GM21576 (cell line): ENCODE measurements around the gene ADAM12.
"Not testable (repeated sequence)": the region's sequence is repeated elsewhere in the genome, so short reads cannot be mapped to it uniquely, and the experiment has no call there.

ENCODE experiments used
- ATAC-seq: cut with Tn5 transposase; IDR thresholded peaks from one replicate; pipeline ENCODE4 v1.9.1; 2021; ENCODE audit warnings: mild to moderate bottlenecking, moderate library complexity; ENCODE audit not compliant: unreplicated experiment

Gene ADAM12

DNA sequence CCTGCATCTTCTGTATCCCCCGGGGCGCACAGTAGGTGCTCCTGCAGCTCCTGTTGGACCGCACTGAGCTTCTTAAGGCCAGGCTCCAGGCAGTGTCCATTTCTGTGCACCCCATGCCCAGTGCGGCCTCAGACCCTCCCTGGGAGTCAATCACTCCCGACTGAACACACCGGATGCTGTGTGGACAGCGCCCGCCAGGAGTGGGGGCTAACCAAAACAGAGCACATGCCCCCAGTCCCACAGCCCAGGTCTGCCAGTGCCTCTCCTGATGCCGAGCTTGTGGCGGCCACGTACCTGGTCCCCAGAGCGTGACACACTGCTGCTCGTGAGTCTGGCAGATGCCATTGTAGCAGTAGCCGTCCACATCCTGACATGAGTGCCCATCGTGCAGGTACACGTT is 323.8 kb downstream of the ADAM12 start:
- ATAC-seq: no peak

DNA sequence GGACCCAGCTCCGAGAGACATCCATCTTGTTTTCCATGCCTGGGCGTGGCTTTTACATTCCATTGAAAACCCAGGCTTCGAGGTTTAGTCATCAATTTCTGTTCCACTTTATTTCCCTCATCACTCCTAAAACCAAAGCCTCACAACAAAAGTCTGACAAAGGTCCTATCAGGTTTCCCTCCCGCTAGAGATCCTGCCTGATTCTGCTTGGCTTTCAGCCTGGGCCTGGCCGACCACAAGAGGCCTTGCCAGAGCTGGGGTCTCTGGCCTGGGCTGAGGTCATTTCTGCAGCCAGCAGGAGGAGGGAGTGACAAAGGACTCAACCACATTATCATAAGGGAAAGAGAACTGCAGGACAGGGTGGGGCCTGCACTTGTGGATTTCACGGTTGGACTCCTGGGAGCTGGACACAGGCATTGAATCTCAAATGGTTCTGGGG is 324.9 kb downstream of the ADAM12 start:
- ATAC-seq: no peak

DNA sequence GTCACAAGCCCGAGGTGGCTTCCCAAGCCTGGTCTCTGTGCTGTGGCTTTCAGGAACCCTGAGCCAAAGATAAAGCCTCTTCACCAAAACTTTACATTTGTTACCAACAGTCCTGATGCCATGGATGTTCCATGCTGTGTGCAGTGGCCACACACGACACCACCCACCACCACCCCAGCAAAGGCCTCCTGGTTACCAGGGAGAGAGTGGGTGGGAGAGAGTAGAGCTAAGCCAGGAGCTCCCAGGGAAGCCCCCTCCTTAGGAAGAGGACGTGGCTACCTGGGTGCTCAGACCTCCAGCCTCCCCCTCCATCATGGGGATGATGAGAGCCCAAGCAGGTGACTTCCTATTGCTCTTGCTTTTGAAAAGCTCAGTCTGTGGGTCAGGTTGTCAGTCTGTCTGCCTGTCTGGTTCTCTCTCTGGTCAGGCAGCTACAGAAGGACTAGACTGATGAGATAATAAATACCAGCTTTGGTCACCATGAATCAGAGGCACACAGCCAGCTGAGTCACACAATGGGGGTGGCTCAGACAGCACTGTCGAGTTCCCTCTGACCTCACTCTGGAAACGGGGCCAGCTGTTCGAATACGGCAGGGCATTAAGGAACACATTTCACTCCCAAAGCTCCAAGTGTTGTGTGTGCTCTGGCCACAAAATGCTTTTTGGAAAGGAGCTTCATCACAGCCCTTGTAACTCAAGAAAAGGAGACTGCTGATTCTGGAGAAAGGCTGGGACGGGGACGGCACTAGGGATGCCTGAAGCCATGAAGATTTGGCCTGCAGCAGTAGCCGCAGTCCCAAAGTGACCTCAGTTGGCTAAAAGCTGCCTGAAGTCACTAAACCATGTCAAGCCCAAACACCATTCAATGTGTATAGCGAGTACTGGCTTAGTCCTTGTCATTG is 325.9 kb downstream of the ADAM12 start:
- no peak for ATAC-seq

DNA sequence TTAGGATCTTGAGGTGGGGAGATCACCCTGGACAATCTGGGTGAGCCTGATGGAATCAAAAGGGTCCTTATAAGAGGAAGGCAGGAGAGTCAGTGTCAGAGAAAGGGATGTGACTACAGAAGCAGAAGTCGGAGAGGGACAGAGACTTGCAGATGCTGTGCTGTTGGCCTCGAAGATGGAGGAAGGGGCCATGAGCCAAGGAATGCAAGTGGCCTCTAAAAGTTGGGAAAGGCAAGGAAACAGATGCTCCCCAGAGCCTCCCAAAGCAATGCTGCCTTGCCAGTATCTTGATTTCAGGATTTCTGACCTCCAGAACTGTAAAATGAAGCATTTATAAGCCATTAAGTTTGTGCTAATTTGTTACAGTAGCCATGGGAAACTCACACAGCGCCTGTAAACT is 326.8 kb downstream of the ADAM12 start:
- ATAC-seq: no peak

DNA sequence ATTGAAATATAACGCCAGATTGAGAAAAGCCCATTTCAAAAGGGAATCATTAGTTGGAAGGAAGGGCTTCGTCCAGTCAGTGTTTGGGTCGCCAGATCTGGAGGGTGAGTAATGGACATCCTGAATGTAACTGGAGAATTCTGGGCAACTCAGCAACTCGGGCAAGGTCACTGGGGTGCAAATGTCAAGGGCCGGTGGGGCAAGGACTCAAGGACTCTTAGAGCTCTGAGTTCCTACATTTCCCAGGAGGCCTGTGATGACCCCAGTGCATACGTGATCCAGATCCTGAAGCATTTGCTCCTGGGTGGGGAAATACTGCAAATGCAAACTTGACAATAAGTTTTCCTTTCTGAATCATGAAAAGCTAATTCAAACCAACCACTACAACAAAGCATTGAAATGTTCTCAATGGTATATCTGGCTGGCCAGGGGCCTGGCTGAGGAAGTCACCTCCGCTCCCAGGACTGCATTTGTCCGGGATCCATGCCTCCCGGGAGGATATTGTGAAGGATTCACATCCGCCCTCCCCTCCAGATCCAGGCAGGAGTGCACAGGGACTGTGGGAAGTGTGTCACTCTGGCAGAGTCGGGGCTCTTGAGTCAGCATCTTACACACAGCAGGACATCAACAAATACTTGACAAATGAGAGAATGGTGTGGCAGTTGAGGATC is 327.9 kb downstream of the ADAM12 start:
- ATAC-seq: no peak

DNA sequence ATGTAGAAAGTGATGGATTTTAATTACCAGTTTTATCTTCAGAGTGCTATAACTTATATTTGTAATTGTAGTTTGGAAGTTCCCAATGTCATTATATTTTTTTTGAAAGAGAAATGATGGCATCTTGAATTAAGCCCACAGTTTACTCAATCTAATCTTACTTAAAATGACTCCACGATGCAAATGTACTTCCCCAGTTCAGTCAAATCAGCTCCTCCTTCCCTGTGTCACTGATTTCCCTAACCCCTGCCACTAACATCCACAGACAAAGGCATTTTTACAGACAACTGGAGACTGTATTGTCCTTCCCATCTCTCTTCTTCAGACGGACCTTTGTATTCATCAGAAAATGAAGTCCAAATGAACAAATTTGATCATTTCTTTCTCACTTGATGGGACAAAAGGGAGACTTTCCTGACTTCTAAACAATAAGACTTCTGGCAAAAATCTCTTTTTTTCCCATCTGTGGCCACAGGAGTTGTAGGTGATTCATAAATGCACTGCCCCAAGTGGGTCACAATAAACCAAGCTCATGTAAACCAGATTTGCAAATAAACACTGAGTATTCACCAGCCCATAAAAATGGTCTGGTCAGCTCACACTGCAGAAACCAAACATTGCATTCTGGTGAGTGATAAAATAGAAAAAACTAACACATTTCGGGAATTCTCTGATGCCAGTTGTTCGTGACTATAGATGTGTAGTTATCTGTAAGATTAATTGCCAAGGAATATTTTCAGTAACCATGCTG is 329.0 kb downstream of the ADAM12 start:
- no peak for ATAC-seq

DNA sequence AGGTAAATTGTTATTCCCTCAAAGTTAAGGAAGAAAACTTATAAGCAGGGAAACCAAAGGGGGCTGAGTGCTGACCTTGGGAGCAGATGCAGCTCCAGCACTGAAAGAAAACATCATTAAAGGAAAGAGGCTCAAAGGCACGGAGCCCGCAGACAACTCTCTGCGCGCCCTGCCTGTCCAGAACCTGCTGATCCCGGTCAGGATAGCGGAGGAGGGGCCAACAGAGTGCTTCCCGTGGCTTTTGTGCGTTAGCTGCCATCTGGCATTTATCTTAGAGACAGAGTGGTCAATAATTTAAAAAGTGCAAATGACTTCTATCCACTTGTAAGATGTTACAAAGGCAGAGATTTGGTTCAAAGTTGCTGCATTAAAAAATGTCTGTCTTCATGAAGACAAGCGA is 329.8 kb downstream of the ADAM12 start:
- no peak for ATAC-seq

DNA sequence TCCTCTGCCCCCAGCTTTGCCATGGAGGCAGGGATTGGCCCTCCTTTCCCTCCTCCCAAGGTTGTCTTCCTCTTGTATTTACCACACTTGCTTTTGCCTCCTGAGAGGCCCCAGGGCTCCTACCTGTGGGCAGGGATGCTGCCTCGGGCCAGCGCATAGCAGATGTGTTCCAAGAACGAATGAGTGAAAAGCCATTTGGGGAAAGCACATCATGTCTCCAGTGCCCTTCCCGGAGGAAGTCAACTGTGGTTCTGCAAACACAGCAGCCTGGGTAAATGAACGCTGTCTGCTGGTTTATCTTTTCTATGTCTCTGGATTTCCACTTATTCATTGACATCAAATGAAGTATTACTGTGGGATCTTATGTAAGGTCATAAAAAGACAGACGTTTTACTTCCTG is 330.2 kb downstream of the ADAM12 start:
- ATAC-seq: no peak

DNA sequence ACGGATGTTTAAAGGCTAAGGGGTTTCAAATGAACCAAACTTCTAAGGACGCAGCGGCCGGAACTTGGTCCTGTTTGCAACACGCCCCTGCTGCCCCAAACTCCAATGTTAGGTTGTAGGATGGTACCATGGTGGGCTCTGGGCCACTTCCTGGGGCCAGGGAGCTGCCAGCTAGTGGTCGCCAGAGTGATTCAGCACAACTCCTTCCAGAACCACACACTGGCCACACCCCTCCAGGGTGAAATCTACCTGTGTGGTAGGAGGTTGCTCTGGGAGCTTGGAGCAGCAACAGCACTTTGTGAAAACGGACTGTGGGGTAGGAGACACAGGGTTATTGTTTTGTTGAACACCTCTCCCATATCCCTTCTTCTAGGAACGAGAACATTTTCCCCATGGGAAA is 330.8 kb downstream of the ADAM12 start:
- no peak for ATAC-seq

DNA sequence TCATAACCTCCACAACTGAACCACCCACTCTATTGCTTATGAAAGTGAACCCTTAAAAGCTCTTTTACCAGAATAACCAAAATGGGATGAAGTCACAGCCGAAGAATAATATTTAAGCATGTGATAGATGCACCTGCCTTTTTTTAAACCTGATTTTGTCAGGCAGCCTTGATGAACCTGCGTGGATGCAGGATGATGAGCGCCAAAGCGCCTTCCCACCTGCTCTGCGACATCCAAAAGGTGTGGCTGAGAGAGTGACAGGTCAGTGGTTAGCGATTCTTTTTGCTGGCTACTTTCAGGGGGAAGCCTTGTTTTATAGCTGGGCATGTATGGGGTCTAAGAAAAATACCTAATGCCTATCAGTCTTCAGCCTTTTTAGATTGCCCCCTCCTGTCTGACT is 334.1 kb downstream of the ADAM12 start:
- no peak for ATAC-seq

DNA sequence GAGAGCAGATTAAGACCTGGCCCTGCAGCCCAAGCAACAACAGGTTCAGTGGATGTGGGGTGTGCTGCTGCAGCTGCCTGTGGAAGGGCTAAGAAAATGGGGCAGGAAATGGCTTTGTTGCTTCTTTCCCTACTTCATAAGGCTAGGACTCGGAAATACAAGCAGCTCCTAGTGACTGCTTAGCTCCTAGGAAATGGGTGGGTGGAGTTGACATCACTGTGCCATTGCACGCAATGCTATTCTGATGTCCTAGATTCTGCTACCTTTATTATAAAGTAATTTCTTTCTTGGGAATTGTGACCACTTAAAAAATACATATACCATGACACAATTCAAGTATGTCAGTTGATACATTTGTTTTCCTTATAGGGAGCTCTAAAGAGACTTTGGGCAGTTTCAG is 336.1 kb downstream of the ADAM12 start:
- no peak for ATAC-seq

DNA sequence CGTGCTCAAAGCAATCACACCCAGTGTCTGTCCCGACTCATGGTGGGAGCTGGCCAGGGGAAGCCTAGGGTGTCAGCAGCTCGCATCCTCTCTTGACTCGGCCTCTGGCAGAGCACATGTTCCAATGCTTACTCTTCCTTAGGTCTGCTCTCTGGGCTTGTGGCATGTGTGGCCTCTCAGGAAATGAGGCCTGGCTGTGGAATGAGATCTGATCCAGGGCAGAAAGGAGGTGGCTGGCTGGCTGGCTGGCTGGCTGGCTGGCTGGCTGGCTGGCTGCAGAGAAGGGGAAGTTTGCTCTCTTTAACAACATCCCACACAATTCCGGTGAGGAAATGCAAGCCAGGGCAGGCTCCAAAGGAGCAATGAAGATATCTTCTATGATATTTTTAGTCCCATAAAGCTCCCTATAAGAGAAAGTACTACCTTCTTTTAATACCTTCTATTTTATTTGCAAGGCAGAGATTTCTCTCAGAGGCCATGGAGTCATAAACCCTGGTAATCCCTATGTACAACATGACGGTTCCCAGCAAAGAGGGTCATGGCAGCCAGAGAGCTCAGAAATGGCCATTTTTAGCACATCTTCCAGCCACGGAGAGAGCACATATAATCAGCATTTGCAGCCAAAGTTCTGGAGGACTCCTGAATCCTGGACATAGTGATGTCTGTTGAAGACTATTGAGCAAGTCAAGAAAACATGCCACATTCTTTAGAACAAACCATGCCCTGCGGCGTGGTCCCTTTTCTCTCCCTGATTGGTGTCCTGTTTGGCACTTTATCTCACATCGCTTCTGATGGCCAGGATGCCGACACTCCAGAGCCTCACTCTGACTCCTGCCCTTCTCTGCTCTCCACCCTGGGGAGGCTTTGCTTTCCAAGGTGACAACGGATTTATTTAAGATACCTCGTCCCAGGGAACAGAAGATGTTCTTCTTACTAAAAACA is 338.2 kb downstream of the ADAM12 start:
- no peak for ATAC-seq

DNA sequence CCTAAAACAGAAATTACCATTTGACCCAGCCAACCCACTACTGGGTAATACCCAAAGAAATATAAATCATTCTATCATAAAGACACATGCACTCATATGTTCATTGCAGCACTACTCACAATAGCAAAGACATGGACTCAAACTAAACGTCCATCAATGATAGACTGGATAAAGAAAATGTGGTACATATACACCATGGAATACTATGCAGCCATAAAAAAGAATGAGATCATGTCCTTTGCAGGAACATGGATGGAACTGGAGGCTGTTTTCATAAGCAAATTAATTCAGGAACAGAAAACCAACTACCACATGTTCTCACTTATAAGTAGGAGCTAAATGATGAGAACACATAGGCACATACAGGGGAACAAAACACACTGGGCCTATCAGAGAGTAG is 340.5 kb downstream of the ADAM12 start:
- ATAC-seq: not testable (repeated sequence)

DNA sequence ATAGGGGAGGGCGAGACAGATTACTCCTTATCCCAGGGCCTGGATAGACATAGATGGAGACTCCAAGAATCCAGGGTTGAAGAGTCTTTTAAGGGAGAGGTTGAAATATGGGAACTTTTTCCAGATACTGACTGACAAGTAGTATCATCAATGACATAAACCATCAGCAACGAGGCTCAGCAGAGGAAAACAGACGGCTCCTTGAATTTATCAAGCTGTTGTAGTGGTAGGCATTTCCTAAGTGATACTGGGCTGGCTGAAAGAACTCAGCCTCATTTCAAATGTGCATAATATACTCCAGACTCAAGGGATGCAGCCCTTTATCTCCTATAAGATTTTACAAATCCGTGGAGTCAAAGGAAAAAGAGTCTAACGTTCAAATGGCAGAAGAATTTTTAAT is 341.4 kb downstream of the ADAM12 start:
- no peak for ATAC-seq

DNA sequence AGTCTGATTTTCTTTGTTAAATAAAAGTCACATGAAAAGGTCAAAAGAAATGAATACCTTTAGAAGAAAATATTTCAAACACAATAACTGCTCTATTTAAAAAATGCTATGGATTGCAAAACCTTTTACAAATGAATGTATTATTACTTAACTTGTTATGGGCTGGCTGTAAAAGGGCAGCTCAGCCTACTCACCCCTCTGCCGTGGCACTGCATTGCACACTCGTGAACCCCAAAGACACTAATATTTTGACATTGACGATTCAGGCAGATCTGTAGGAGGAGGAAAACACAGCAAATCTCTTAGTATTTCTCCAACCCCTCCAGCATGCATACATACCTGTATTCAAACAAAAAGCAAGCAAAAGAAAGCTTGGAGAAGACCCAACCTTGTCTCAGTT is 342.4 kb downstream of the ADAM12 start:
- ATAC-seq: no peak

DNA sequence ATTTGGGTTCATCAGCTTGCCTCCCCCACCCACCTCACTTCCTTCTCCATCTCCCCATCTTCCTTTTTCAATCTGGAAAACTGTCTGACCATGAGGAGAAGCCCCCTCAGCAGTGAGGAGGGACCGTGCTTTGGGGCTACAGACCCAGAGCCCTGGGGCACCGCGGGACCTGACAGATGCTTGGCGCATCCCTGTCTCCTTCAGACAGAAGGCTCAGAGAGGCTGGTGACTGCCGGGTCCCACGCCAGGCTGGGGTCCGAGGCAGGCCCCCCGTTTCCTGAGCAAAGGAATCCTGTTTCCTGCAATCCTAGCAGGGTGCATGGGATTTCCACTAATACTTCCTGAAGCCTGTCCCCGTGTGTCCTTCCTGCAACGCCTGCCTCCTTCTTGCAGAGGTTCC is 344.9 kb downstream of the ADAM12 start:
- no peak for ATAC-seq

DNA sequence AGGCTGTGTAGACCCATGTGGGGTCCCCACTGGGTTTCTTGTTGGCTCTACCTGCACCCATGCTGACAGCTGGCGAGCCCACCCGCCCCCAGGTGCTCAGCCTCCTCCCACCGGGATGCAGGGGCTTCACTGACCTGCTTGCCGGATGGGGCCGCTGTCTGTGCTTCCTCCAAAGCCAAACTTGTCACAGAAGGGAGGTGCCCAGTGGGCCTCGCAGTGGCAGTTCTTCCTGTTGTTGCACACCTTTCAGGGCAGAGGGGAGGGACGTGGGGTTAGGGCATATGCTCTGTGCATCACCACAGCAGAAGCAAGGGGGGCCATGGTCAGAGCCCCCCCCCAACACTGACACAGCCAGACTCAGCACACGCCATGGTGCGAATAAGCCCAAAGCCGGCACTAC is 345.4 kb downstream of the ADAM12 start:
- ATAC-seq: no peak

DNA sequence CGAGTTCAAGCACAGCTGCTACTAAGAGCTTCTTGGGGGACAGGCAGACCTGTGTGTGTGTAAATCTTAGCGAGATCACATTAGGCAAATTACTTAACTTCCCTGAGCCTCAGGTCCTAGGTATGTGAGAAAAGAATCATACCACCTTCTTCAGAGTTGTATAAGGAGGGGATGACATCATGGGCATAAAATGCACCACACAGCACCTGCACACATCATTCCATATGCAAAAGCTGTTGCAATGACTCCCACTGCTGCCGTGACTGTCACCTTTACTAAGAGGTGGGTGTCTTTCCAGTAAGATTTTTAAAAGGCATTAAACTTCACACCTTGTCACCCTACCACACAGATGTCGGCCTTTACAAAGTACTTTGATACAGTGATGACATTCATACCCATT is 345.9 kb downstream of the ADAM12 start:
- peak; percentile 0 for ATAC-seq

DNA sequence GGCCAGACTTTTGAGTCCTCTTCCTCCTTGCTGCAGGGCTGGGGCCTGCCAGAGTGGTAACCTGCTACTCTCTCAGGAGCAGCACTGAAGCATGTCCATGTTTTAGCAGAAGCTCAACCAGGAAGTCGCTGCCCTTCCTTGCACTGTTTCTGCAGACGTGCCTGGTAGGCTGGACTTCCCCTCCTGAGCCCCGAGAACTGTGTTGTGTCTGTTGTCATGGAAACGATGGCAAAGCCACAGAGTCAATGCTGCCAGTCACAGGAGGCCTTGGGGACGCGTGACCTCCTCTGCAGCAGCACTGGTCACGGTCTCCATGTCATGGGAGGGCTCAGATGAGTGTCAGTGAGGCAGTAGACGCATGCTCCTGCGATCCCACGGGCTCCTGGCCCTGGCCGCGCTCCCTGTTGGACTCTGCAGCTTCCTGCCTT is 346.5 kb downstream of the ADAM12 start:
- peak; percentile 97 for ATAC-seq

DNA sequence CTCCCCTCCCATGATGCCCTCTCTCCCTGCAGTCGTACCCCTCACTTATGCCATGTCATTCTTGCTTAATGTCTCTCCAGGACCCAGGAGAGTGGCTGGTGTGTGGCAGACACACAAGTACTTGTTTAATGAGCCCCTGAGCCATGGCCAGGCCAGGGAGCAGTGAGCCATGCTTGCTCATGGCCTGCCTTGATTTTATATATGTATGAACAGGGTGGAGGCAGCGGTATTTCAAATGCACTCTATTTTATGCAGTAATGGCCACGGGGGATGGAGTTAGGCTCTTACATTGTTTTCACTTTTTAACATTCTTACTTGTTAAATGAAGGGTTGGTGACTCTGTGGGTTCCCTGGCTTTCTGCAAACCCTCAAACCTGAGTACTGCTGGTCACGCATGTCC is 347.2 kb downstream of the ADAM12 start:
- no peak for ATAC-seq

DNA sequence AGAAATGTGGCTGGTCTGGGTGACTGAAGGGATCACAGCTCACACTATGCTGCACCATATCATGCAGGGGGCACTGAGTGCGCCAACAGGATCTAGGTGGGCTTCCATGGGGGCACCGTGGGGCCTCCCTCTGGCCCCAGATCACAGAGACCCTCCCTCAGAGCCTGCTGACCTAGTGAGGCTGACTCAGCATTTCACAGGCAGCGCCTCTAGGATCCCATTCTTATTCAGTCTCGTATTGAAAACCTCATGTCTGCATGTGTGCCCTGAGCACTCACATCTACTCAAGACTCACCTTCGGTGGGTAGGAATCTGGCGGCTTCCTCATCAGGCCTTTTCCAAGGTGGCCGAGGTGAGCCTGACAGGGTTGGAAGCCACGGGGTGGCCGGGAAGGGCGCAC is 350.3 kb downstream of the ADAM12 start:
- ATAC-seq: no peak
